ENCODE results near the gene CPN2.

The CPN2 gene

GRCh38 chr3:194351080-194351672, at the start of gene CPN2:
Gene CPN2, minus strand, starts transcription at chr3:194351328. Its CDS starts 8,626 bp downstream, at chr3:194342702.
- peak; percentile 74 for DNase-seq (ENCODE audit: low spot score)

DNA sequence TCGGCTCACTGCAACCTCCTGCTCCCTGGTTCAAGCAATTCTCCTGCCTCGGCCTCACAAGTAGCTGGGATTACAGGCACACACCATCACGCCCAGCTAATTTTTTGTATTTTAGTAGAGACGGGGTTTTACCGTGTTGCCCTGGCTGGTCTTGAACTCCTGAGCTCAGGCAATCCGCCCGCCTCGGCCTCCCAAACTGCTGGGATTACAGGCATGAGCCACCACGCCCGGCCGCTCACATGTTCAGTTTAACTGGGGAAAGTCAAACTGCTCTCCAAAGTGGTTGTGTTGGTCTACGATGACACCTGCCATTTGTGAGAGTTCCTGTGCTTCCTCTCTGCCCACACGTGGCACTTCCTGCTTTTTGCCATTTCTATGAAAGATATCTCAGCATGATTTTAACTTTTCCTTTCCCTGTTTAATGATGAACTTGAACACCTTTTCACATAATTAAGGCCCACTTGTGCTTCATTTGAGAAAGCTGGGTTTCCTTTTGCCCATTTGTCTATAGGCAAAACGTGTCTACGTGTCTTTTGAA, 48.8 kb upstream of the CPN2 start:
- no peak for DNase-seq (ENCODE audit: low spot score)

DNA sequence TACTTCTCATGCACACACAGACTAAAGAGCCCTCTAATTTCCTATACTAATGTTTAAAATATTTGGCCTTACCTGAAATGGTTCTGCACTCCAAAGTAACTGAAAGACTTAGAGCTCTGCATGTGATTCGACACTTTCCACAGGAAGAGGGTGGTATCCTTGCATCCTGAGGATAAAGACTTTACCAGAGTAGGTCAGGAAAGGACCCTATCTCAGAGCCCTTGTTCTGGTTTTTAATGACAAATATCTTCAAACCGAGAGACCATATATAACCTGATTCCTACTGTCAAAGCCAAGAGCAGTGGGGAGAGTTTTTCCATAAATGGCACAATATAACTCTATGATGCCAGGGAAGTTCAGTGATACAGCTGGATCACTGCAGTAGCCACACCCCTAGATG, 48.0 kb upstream of the CPN2 start, which contains the start of gene GP5:
Gene GP5 (minus strand): TSS at position 101 of the 400 bp plus-strand sequence. CDS start 984 bp downstream, outside the sequence.
- DNase-seq (ENCODE audit: low spot score) = no peak

GRCh38 chr3:194397757-194398312, 46.7 kb upstream of the CPN2 start:
- DNase-seq (ENCODE audit: low spot score) = no peak

DNA sequence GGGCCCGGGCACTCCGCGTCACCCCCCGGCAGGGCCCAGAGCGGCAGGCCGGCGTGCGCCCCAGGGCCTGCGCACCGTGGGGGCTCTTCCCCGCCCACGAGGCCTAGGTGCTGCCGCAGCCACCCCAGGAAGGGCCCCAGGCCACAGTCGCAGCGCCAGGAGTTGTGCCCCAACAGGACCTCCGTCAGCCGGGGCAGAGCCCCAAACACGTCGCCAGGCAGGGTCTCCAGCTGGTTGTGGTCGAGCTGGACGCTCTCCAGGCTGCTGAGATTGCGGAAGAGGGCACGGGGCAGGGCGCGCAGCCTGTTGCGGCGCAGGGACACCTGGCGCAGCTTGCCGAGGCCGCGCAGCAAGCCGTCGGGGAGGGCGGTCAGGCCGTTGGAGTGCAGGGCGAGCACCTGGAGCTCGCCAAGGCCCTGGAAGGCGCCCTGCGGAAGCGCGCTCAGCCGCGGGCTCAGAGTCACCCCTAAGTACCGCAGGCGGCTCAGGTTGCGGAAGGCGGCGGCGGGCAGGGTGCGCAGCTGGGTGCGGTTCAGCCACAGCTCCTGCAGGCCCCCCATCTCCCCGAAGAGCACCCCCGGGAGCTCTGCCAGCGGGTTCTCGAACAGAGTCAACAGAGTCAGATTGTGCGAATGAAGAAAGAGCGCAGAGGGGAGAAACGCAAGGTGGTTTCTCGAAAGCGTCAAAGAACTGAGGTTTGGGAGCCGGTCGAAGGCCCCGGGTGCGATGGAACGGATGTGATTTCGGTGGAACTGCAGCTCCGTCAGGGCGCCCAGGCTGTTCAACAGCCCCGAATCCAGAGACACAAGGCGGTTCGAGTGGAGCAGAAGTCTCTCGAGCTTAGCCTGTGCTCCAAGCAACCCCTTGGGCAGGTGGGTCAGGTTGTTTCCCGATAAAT, 46.0 kb upstream of the CPN2 start:
- no peak for DNase-seq (ENCODE audit: low spot score)

DNA sequence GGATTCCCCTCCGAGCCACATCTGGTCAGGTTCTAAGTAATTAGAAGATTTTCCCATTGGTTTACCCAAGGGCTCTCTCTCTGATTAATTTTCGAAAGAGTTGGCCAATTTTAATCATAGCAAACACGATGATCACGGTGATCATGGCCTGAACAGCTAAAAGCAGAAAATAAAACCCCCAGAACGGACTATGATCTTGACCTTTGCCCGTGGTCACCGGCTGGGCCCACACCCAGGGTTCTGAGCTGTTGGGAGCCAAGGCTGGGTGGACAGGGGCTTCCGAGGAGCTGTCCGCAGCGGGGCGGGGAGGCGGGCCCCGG, 45.4 kb upstream of the CPN2 start:
- DNase-seq (ENCODE audit: low spot score) = no peak

- no peak for DNase-seq (ENCODE audit: low spot score)
Measured at GRCh38 chr3:194395778-194396538, 44.8 kb upstream of the CPN2 start.

- no peak for DNase-seq (ENCODE audit: low spot score)
Measured at GRCh38 chr3:194395212-194395611, 44.1 kb upstream of the CPN2 start.

DNA sequence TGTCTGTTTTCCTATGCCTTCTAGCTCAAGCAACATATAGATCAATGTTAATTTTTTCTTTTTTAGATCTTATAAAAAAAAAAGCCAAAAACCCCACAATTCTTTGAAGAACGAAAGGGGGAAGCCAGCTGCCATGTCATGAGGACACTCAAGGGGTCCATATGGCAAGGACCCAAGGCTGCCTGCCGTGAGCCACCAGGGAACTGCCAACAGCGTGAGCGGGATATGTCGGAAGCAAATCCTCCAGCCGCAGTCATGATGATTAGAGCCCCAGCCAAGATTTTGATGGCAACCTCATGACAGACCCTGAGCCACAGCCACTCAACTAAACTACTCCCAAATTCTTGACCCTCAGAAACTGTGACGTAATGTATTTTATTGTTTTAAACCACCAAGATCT, 41.4 kb upstream of the CPN2 start:
- DNase-seq (ENCODE audit: low spot score) = no peak

DNA sequence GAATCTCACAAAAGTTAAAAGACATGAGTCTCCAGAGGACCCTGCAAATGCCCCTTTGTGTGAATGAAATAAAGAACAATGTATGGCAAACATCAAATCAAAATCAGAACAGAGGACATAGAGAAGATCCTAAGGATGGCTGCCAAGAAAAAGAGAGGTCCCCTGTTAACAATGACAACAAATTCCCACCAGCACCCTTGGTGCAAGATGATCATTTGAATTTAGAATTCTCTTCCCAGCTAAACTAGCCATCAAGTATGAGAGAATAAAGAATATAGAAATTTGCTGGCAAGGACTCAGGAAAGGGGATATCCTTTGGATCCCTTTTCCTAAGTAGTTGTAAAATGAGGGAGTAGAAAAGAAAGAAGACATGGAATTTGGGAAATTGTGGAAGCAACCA, 39.7 kb upstream of the CPN2 start:
- DNase-seq (ENCODE audit: low spot score) = no peak

DNA sequence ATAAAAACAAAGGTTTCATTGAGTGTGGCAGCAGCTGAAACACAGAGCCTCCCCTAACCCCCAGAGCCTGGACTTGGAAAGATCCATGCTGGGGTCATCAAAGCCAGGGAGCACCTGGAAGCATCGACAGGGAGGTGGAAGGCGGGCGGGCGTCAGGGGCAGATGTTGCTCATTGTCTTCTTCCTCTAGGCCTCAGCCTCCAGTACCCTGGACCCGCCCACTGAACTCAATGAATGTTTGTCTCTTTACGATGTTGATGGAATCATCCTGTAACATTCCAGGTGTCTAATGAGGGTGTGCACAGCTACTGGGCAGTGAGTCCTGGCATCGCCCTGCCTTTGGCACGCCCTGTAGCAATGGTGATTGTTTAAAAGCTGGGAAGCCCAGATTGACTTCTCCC, 38.1 kb upstream of the CPN2 start:
- DNase-seq (ENCODE audit: low spot score) = no peak

DNA sequence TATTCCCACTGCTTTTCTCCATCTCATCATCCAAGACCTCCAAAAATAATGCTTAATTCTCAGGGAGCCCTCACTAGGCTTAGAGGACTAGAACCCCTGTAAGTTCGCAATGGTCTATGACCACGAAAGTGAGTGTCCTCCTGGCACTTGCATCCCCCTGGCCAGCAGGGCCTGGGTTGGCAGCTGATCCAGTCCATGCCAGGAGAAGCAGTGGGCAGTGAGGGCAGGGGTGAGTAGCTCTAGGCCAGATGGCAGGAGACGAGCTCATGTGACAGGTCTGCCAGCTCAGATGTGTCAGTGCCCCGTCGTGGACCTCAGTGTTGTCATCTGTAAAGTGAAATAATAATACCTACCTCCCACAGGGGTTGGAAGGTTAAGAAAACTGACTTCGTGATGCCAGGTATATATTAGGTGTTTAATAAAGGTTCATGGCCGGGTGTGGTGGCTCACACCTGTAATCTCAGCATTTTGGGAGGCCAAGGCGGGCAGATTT, 36.8 kb upstream of the CPN2 start:
- no peak for DNase-seq (ENCODE audit: low spot score)

- no peak for DNase-seq (ENCODE audit: low spot score)
Measured at GRCh38 chr3:194387276-194387675, 36.1 kb upstream of the CPN2 start.

DNA sequence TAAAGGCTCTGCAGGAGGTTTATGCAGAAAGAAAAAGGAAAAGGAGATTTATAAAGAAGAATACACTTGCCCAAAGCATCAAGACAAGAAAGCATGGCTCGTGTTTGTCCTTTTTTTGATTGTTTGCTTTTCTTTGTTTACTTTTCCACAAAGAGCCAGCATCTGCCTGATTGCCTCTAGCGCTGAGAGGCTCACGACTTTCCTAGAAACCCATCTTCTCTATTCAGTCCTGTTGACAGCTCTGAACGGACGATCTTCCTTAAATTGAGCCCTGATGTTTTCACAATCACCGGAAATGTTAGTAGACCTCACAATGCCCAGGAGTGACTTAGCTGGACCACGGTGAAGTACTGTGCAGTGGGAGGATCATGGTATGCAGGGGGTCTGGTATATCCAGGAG, 35.5 kb upstream of the CPN2 start:
- DNase-seq (ENCODE audit: low spot score) = no peak

DNA sequence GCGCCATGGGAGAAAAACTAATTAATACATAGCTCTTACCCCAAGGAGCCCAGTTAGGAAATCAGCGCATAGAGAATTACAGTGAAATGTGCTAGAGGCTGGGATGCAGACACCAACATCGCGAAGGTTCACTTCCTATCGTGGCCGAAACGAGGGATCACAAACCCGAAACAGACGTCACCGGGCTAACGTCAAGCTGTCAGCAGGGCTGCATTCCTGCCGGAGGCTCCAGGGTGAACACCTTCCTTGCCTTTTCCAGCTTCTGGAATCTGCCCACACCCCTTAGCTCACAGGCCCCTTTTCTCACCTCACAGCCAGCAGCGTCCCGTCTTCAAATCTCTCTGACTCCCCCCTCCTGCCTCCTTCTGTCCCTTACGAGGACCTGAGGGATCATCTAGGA, 34.9 kb upstream of the CPN2 start:
- no peak for DNase-seq (ENCODE audit: low spot score)

- DNase-seq (ENCODE audit: low spot score) = no peak
Measured at GRCh38 chr3:194384569-194385001, 33.5 kb upstream of the CPN2 start.

GRCh38 chr3:194384156-194384555, 33.0 kb upstream of the CPN2 start:
- no peak for DNase-seq (ENCODE audit: low spot score)

DNA sequence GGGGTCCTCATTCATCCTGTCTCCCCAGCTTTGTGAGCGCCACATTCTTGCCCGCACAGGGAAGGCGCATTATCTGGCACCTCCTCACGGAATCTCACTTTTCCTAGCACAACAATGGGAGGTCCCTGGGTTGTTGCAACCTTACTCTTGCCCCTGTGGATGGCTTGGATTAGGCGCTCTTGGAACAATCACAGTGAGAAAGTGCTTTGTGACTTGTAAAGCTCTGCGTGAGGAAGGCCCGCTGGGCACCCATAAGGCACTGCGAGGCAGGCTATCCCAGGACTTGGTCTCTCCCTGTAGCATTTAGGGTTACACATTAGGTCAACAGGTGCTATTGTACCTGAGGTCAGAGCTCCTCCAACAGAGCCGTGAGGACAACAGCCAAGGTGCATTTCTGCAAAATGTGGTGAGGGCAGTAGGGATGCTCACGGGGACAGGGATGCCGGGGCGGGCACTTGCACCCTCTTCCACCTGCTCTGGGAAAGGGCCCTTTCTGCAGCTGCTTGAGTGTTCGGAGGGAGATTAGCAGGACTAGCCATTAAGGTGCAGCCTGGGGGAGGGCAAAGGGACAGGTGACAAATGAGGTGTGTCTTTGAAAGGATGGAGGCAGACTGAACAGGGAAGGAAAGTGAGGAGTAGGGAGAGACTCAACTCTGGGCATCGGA, 32.3 kb upstream of the CPN2 start:
- no peak for DNase-seq (ENCODE audit: low spot score)

- no peak for DNase-seq (ENCODE audit: low spot score)
Measured at GRCh38 chr3:194382892-194383223, 31.7 kb upstream of the CPN2 start.

DNA sequence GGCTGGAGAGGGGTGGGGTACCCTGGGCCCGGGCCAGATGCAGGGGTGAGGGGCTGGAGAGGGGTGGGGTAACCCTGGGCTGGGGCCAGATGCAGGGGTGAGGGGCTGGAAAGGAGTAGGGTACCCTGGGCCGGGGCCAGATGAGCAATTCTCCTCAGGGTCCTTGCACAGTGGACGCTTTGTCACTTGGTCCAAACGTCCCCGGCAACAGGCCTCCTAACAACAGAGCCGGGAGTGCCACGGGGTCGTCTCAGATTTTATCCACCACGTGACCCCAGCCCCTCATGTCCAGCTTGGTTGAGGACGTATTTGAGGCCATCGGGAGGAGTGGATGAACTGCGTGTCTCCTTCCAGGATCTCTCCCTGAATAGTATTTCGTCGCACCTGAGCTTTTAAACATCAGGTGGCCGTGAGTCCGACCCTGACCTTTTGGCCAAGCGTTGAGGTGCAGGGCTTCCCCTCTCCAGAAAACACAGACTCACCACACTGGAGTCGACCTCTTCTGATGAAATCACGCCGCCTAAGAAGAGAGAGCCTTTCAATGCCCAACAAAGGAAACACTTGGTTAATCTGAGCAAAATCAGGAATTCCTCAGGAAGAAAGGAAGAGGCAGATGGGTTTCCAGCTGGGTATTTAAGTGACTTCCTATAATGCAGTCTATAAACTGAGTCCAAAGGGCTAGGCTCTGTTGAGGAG, 31.2 kb upstream of the CPN2 start:
- no peak for DNase-seq (ENCODE audit: low spot score)

- no peak for DNase-seq (ENCODE audit: low spot score)
Measured at GRCh38 chr3:194381460-194381875, 30.3 kb upstream of the CPN2 start.

Measured in HuH-7.5 (cell line).